Mesenchymal stem cell (in vitro differentiated cells and primary cell): ENCODE data around the gene CUL7.
A peak's percentile ranks its signal among the peaks of the same experiment; 100 is the strongest.

Experiments used
- DNase-seq: peaks from one replicate; pipeline ENCODE4 v3.0.0-alpha.2; 2013
- H2AFZ ChIP-seq: one replicate; pipeline ENCODE4 v1.6.1; 2013; ENCODE audit warnings: low read depth, mild to moderate bottlenecking, control low read depth, inconsistent platforms, low read length, moderate library complexity
- H2AK5ac ChIP-seq: 2 replicates; pipeline ENCODE4 v1.6.1; 2013; ENCODE audit warnings: low read length, moderate library complexity, mild to moderate bottlenecking, inconsistent platforms; ENCODE audit not compliant: severe bottlenecking
- H2BK120ac ChIP-seq: one replicate; pipeline ENCODE4 v1.6.1; 2013; ENCODE audit warnings: low read depth, mild to moderate bottlenecking, inconsistent platforms, low read length, moderate library complexity
- H2BK12ac ChIP-seq, 2 experiments: one replicate each; pipeline ENCODE4 v1.6.1; 2013; ENCODE audit warnings: inconsistent platforms in 2 of 2, low read length in 2 of 2, mild to moderate bottlenecking in 2 of 2, moderate library complexity in 2 of 2, control low read depth in 1 of 2
- H2BK15ac ChIP-seq: one replicate; pipeline ENCODE4 v1.6.1; 2013; ENCODE audit warnings: mild to moderate bottlenecking, low read depth, inconsistent platforms; ENCODE audit not compliant: poor library complexity, severe bottlenecking
- H2BK5ac ChIP-seq: 2 replicates; pipeline ENCODE4 v1.6.1; 2013; ENCODE audit warnings: low read depth, mild to moderate bottlenecking, low read length, control low read depth, inconsistent platforms; ENCODE audit not compliant: poor library complexity, severe bottlenecking
- H3K14ac ChIP-seq, 2 experiments: one replicate each; pipeline ENCODE4 v1.6.1; 2013; ENCODE audit warnings: inconsistent platforms in 2 of 2, low read length in 2 of 2, control low read depth in 1 of 2, mild to moderate bottlenecking in 1 of 2, moderate library complexity in 1 of 2
- H3K18ac ChIP-seq, 2 experiments: one replicate each; pipeline ENCODE4 v1.6.1; 2013; ENCODE audit warnings: inconsistent platforms in 2 of 2, low read length in 2 of 2, control low read depth in 1 of 2, low read depth in 1 of 2, mild to moderate bottlenecking in 1 of 2
- H3K23ac ChIP-seq, 2 experiments: one replicate each; pipeline ENCODE4 v1.6.1; 2013; ENCODE audit warnings: inconsistent platforms in 2 of 2, low read length in 2 of 2, mild to moderate bottlenecking in 2 of 2, moderate library complexity in 2 of 2, control low read depth in 1 of 2
- H3K27ac ChIP-seq: 2 replicates; pipeline ENCODE4 v1.5.1; 2013; ENCODE audit warnings: mild to moderate bottlenecking, moderate library complexity, low read length, control low read depth, inconsistent platforms; ENCODE audit not compliant: poor library complexity, severe bottlenecking
- H3K27me3 ChIP-seq, 2 experiments: 2 replicates each; pipeline versions ENCODE4 v1.6.1 to v1.7.0; 2013; ENCODE audit warnings: low read length in 2 of 2, mild to moderate bottlenecking in 2 of 2, moderate library complexity in 2 of 2, control low read depth in 1 of 2, inconsistent platforms in 1 of 2; ENCODE audit not compliant: control insufficient read depth in 1 of 2, insufficient read depth in 1 of 2
- H3K36me3 ChIP-seq, 2 experiments: 2 replicates each; pipeline versions ENCODE4 v1.6.1 to v1.7.0; 2013; ENCODE audit warnings: low read length in 2 of 2, control low read depth in 1 of 2, inconsistent platforms in 1 of 2, low read depth in 1 of 2, mild to moderate bottlenecking in 1 of 2; ENCODE audit not compliant: insufficient read depth in 2 of 2, control insufficient read depth in 1 of 2
- H3K4ac ChIP-seq, 2 experiments: one replicate each; pipeline ENCODE4 v1.6.1; 2013; ENCODE audit warnings: inconsistent platforms in 2 of 2, low read length in 2 of 2, mild to moderate bottlenecking in 2 of 2, moderate library complexity in 2 of 2, control low read depth in 1 of 2, low read depth in 1 of 2
- H3K4me1 ChIP-seq: 2 replicates; pipeline ENCODE4 v1.6.1; 2013; ENCODE audit warnings: low read depth, low read length, control low read depth; ENCODE audit not compliant: control insufficient read depth, insufficient read depth
- H3K4me2 ChIP-seq: 2 replicates; pipeline ENCODE4 v1.6.1; 2013; ENCODE audit warnings: low read length, mild to moderate bottlenecking, inconsistent platforms; ENCODE audit not compliant: poor library complexity, severe bottlenecking
- H3K4me3 ChIP-seq, 2 experiments: 2 replicates each; pipeline versions ENCODE4 v1.5.1 to v1.7.0; 2013; ENCODE audit warnings: low read length in 2 of 2, mild to moderate bottlenecking in 2 of 2, control low read depth in 1 of 2, low read depth in 1 of 2; ENCODE audit not compliant: insufficient read depth in 1 of 2
- H3K79me1 ChIP-seq: replicated peaks from 2 replicates; pipeline ENCODE4 v1.6.1; 2013; ENCODE audit warnings: mild to moderate bottlenecking, control low read depth, low read length, inconsistent platforms; ENCODE audit not compliant: poor library complexity, severe bottlenecking
- H3K9ac ChIP-seq: 2 replicates; pipeline ENCODE4 v1.7.0; 2013; ENCODE audit warnings: mild to moderate bottlenecking, low read length, moderate library complexity
- H3K9me3 ChIP-seq: 2 replicates; pipeline ENCODE4 v1.7.0; 2013; ENCODE audit warnings: mild to moderate bottlenecking, low read length; ENCODE audit not compliant: control insufficient read depth
- H4K8ac ChIP-seq: one replicate; pipeline ENCODE4 v1.6.1; 2013; ENCODE audit warnings: inconsistent platforms, mild to moderate bottlenecking, low read length, moderate library complexity
- H4K91ac ChIP-seq: one replicate; pipeline ENCODE4 v1.6.1; 2013; ENCODE audit warnings: mild to moderate bottlenecking, low read length, inconsistent platforms
- WGBS: methylation state at CpG from one replicate; pipeline ENCODE4 v1.1.7; 2013; ENCODE audit warnings: mixed read lengths; 5-methylcytosine and 5-hydroxymethylcytosine counted together

CUL7 gene

DNA sequence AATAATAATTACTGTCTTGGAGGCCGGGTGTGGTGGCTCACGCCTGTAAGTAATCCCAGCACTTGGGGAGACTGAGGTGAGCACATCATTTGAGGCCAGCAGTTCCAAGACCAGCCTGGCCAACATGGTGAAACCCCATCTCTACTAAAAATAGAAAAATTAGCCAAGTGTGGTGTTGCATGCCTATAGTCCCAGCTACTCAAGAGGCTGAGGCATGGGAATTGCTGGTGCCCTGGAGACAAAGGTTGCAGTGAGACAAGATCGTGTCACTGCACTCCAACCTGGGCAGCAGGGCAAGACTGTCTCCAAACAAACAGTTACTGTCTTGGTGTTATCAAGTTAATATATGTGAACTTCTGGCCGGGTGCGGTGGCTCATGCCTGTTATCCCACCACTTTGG, 27.3 kb downstream of the CUL7 start:
- no peak overlapping the region for H2BK15ac ChIP-seq
- H2BK120ac ChIP-seq: no peak overlapping the region
- H3K18ac ChIP-seq: no peak overlapping the region
- H4K91ac ChIP-seq: no peak overlapping the region
- no peak overlapping the region for H3K4me3 ChIP-seq
- no peak overlapping the region for H3K23ac ChIP-seq
- no peak overlapping the region for H4K8ac ChIP-seq
- no peak for DNase-seq
- 96% methylated on average over 5 of the region's 5 CpGs for WGBS
- no peak overlapping the region for H3K9ac ChIP-seq
- no peak overlapping the region for H3K4ac ChIP-seq
- no peak overlapping the region for H2BK5ac ChIP-seq
- H3K9me3 ChIP-seq: no peaks in the 10 kb centered on the region
- no peak overlapping the region for H3K27ac ChIP-seq
- no peak overlapping the region for H3K4me2 ChIP-seq
- no peaks in the 10 kb centered on the region for H3K27me3 ChIP-seq
- no peak overlapping the region for H2BK12ac ChIP-seq
- H3K36me3 ChIP-seq: peaks cover 65 to 67% of the 10 kb centered on the region in 2 experiments
- H3K14ac ChIP-seq: no peak overlapping the region
- H2AFZ ChIP-seq: no peak overlapping the region
- no peak overlapping the region for H2AK5ac ChIP-seq
- peaks cover 14% of the 10 kb centered on the region for H3K79me1 ChIP-seq
- peaks cover 8% of the 10 kb centered on the region for H3K4me1 ChIP-seq

- no peak overlapping the region for H2BK120ac ChIP-seq
- no peaks in the 10 kb centered on the region for H3K9me3 ChIP-seq
- H2BK15ac ChIP-seq: no peak overlapping the region
- no peak overlapping the region for H3K18ac ChIP-seq
- H2AK5ac ChIP-seq: no peak overlapping the region
- no peak overlapping the region for H2AFZ ChIP-seq
- no peak overlapping the region for H3K4me2 ChIP-seq
- WGBS: 94% methylated on average over 2 of the region's 2 CpGs
- H3K4me3 ChIP-seq: no peak overlapping the region
- DNase-seq: no peak
- peaks cover 15% of the 10 kb centered on the region for H3K79me1 ChIP-seq
- H3K9ac ChIP-seq: peak overlapping the region; percentile 27
- H3K4ac ChIP-seq: no peak overlapping the region
- no peak overlapping the region for H2BK5ac ChIP-seq
- H3K27me3 ChIP-seq: no peaks in the 10 kb centered on the region
- H3K23ac ChIP-seq: no peak overlapping the region
- H4K8ac ChIP-seq: no peak overlapping the region
- H4K91ac ChIP-seq: no peak overlapping the region
- H2BK12ac ChIP-seq: no peak overlapping the region
- H3K14ac ChIP-seq: no peak overlapping the region
- no peak overlapping the region for H3K27ac ChIP-seq
- peaks cover 68 to 72% of the 10 kb centered on the region in 2 experiments for H3K36me3 ChIP-seq
- H3K4me1 ChIP-seq: peaks cover 17% of the 10 kb centered on the region
Observed at GRCh38 chr6:43024436-43024835, 29.2 kb downstream of the CUL7 start.

DNA sequence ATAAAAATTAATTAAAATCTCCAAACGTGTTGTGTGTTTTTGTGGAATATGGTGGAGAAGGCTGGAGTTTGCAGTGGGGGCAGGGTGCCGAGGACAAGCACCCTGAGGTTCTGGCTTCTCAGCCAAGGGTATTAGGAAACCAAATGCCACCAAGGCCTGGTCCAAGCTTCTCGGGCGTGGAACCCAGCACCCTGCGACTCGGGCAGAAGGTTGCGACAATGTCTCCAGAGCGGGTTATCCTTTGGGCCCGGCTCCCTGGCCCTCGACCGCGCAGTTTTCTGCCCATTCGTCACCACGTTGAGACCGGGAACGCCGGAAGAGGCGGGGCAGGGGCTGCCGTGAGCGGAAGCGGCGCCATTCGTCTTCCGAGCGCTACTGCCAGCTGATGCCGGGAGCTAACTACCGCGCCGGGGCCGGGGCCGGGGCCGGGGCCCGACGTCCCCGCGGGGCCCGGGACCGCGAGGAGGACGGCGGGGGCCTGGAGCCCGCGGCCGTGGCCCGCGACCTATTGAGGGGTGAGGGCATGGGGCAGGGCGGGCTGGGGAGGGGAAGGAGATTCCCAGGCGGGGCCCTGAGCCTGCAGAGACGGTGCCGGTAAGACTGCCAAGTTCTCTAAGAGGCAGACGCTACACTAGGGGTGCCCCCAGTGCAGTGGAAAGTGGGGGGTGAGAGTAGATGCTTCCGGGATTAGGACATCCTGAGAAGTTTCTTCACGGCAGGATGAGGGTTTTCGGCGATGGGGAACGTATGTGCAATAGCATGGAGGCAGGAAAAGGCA, 32.2 kb downstream of the CUL7 start, which contains the start of gene RRP36:
Gene RRP36 (plus strand): TSS at position 354 of the 778 bp plus-strand sequence. CDS start 32 bp downstream, at position 386.
- H4K8ac ChIP-seq: peak within 1 kb of the TSS; percentile 91
- H3K4me1 ChIP-seq: peaks cover 26% of the 10 kb centered on the region
- H3K4me2 ChIP-seq: peak within 1 kb of the TSS; percentile 89
- H3K4me3 ChIP-seq: peak within 1 kb of the TSS; percentile 84 to 98
- no peak within 1 kb of the TSS for H2BK12ac ChIP-seq
- no peak within 1 kb of the TSS for H2AFZ ChIP-seq
- peak within 1 kb of the TSS; percentile 98 for H3K9ac ChIP-seq
- H2BK120ac ChIP-seq: peak within 1 kb of the TSS; percentile 87
- peak within 1 kb of the TSS; percentile 81 for H4K91ac ChIP-seq
- H3K23ac ChIP-seq: peak within 1 kb of the TSS in 1 of 2 experiments; percentile 98
- peak within 1 kb of the TSS; percentile 9 for H2BK5ac ChIP-seq
- H3K36me3 ChIP-seq: peaks cover 63 to 71% of the 10 kb centered on the region in 2 experiments
- H2AK5ac ChIP-seq: peak within 1 kb of the TSS; percentile 86
- peak; percentile 83 for DNase-seq
- H3K4ac ChIP-seq: peak within 1 kb of the TSS; percentile 49 to 98
- peak within 1 kb of the TSS; percentile 82 to 98 for H3K18ac ChIP-seq
- H3K79me1 ChIP-seq: peaks cover 26% of the 10 kb centered on the region
- WGBS: 2% methylated on average over 56 of the region's 56 CpGs
- H2BK15ac ChIP-seq: no peak within 1 kb of the TSS
- peak within 1 kb of the TSS in 1 of 2 experiments; percentile 94 for H3K14ac ChIP-seq
- no peaks in the 10 kb centered on the region for H3K27me3 ChIP-seq
- no peaks in the 10 kb centered on the region for H3K9me3 ChIP-seq
- peak within 1 kb of the TSS; percentile 88 for H3K27ac ChIP-seq

DNA sequence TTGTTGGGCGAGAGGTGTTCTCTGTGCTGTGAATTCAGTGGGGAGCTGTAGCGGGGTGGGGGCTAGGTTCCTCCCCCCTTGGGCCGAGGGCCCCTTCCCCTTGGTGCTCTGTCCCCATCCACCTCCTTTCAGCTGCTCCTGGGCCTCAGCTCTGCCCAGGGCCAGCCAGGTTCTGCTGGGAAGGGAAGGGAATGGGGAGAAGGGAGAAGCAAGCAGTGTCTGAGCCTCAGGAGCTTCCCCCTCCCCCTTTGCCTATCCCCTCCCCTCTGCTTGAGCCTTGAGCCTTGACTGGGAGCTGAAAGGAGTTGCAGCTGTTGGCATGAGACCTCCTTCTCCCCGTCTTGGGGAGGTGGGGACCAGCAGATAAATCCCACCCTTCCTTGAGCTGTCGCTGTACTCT, 32.8 kb downstream of the CUL7 start:
- DNase-seq: peak; percentile 44
- H3K18ac ChIP-seq: no peak overlapping the region
- H3K23ac ChIP-seq: no peak overlapping the region
- peak overlapping the region in 1 of 2 experiments; percentile 98 for H3K4me3 ChIP-seq
- peak overlapping the region; percentile 86 for H2AK5ac ChIP-seq
- peak overlapping the region; percentile 20 for H4K8ac ChIP-seq
- H3K27me3 ChIP-seq: no peaks in the 10 kb centered on the region
- H3K4me1 ChIP-seq: peaks cover 31% of the 10 kb centered on the region
- H3K36me3 ChIP-seq: peaks cover 62 to 70% of the 10 kb centered on the region in 2 experiments
- H3K4me2 ChIP-seq: peak overlapping the region; percentile 86
- peak overlapping the region in 1 of 2 experiments; percentile 81 for H3K4ac ChIP-seq
- no peak overlapping the region for H3K14ac ChIP-seq
- peak overlapping the region; percentile 78 for H3K27ac ChIP-seq
- H2BK5ac ChIP-seq: no peak overlapping the region
- no peak overlapping the region for H2BK15ac ChIP-seq
- peak overlapping the region; percentile 0 for H4K91ac ChIP-seq
- H3K9ac ChIP-seq: peak overlapping the region; percentile 98
- H3K79me1 ChIP-seq: peaks cover 24% of the 10 kb centered on the region
- H2BK12ac ChIP-seq: no peak overlapping the region
- H3K9me3 ChIP-seq: no peaks in the 10 kb centered on the region
- 57% methylated on average over 1 of the region's 5 CpGs for WGBS
- H2AFZ ChIP-seq: no peak overlapping the region
- H2BK120ac ChIP-seq: no peak overlapping the region
